Psoas muscle (tissue), 8 donors: Measurements from ENCODE around the gene SRCAP. TPM values are rescaled to one million over a fixed set of nuclear protein-coding genes. Genes with fewer than 3 reads are reported as not detected.

Source experiments
- ATAC-seq, 4 donors: fragments of 200-7000 bp; cut with Tn5 transposase; one replicate each; pipeline ENCODE4 v1.9.1; 2020; ENCODE audit warnings: moderate library complexity in 3 of 4, mild to moderate bottlenecking in 2 of 4
- DNase-seq, 2 donors: peaks; one replicate each; pipeline ENCODE4 v3.0.0-alpha.2; 2020
- H3K27ac ChIP-seq: fragments of 200-600 bp; one replicate; pipeline ENCODE4 v1.8.0; 2022
- H3K27me3 ChIP-seq, 3 donors: fragments of 200-600 bp in 1 of 3; one replicate each; pipeline versions ENCODE4 v1.6.1 to v1.8.0; 2013 to 2022; ENCODE audit warnings: low read length in 2 of 3, mild to moderate bottlenecking in 2 of 3, moderate library complexity in 1 of 3; ENCODE audit not compliant: insufficient read depth in 3 of 3
- H3K36me3 ChIP-seq, 2 donors: fragments of 200-600 bp in 1 of 2; one replicate each; pipeline versions ENCODE4 v1.6.1 to v1.8.0; 2013 to 2022; ENCODE audit warnings: low read depth in 1 of 2, mild to moderate bottlenecking in 1 of 2, moderate library complexity in 1 of 2; ENCODE audit not compliant: insufficient read depth in 1 of 2
- H3K4me1 ChIP-seq: fragments of 200-600 bp; one replicate; pipeline ENCODE4 v1.8.0; 2022
- H3K4me3 ChIP-seq: fragments of 200-600 bp; one replicate; pipeline ENCODE4 v1.8.0; 2022; ENCODE audit warnings: mild to moderate bottlenecking
- H3K9me3 ChIP-seq: fragments of 200-600 bp; one replicate; pipeline ENCODE4 v1.8.0; 2022
- CTCF ChIP-seq: fragments of 200-600 bp; IDR thresholded peaks from one replicate; pipeline ENCODE4 v1.8.0; 2022; ENCODE audit warnings: antibody characterized with exemption
- WGBS, 3 donors: extraction: QIAGEN DNeasy Blood & Tissue Kit; methylation state at CpG; one replicate each; pipeline versions ENCODE4 v1.1.6 to v1.1.7; 2013; 5-methylcytosine and 5-hydroxymethylcytosine counted together
- intact Hi-C, 2 donors: fragments of 100-400 bp; cut with DNase I; formaldehyde crosslinking; loops; one replicate each; pipeline versions ENCODE4 v1.11.0 to v1.14.2; 2022
- long read RNA-seq, 2 donors: library from polyadenylated mRNA; unstranded; transcript quantifications; one replicate each; pipeline ENCODE4 v2.0.0, GENCODE V29; 2021
- polyA plus RNA-seq, 3 donors: library from polyadenylated mRNA; stranded (reverse); fragments of 200-250 nt; gene quantifications; one replicate each; pipeline ENCODE4 v1.2.3, GENCODE V29; 2013
- total RNA-seq, 4 donors: library from RNA; stranded (reverse); fragmentation: NEBNext Ultra II Directional in 2 of 4; extraction: Animal tissue kit (Norgen Biotek cat#: 25700) in 2 of 4; gene quantifications; one replicate each; pipeline versions ENCODE4 v1.2.1 to v1.2.4, GENCODE V29; 2021 to 2023
- donor health status: healthy with polysubstance abuse.
- donor health status: DM: no; HTN: no; CAD: no; lungs with moderate emphysema.
- donor health status: Bipolar disorder and iron deficiency.
- donor health status: healthy.
- donor health status: DM: yes; HTN: yes; CAD: no.
- donor health status: DM: no; HTN: no; CAD: no.
- donor health status: DM: no; HTN: no; CAD: no.
- donor health status: DM: yes; HTN: yes; CAD: no.

The SRCAP gene
- 10 to 100 TPM; 37.8 to 50.1 (median 45.2) TPM for total RNA-seq
- 10 to 100 TPM in 1 of 3 donors, 1 to 10 TPM in 2; 4.4 to 32.7 (median 4.5) TPM for polyA plus RNA-seq
- long read RNA-seq, donor 1, partial matches to known transcripts: 1 of 1 reads
- long read RNA-seq, donor 1, other reads (novel, unspliced or antisense): 0 of 1 reads
- long read RNA-seq, donor 2, partial matches to known transcripts: 19 of 20 reads
- long read RNA-seq, donor 2, other reads (novel, unspliced or antisense): 1 of 20 reads

- Histone ChIP-seq H3K27me3 (no peaks in the 10 kb centered on the region), H3K9me3 (no peaks in the 10 kb centered on the region), H3K4me3 (peak within 1 kb of the TSS; percentile 98), H3K27ac (peak within 1 kb of the TSS; percentile 95), H3K36me3 (peaks cover under 1 to 42% of the 10 kb centered on the region in 2 donors), H3K4me1 (peaks cover 17% of the 10 kb centered on the region)
- TF ChIP-seq CTCF: no peak
- ATAC-seq: peak; percentile 73 to 80 (median 76)
- peak; percentile 89 to 95 for DNase-seq
- intact Hi-C loops: loop anchor here in 1 of 2 donors (5.0 kb wide), 1 partner anchor 37 kb away; no protein-coding TSS in a partner anchor
- 1 to 3% (median 2%) methylated on average over 49 to 57 of the region's 57 CpGs for WGBS, 3 donors
Measured at GRCh38 chr16:30698816-30699614, at the start of gene SRCAP. Gene SRCAP (plus strand): TSS chr16:30699171. CDS start chr16:30700825, 1,654 bp downstream.

GRCh38 chr16:30649725-30650368 lies 49.1 kb upstream of the SRCAP start:
- no peaks in the 10 kb centered on the region for H3K27me3 ChIP-seq
- intact Hi-C loops: loop anchor here in 1 of 2 donors (2.0 to 5.0 kb wide), 2 partner anchors 15 to 78 kb away; partner anchors contain the start of gene ZNF688
- ATAC-seq: peak in 3 of 4 donors; percentile 0 to 4 (median 3)
- 37 to 43% (median 42%) methylated on average over 21 to 22 of the region's 22 CpGs for WGBS, 3 donors
- peak overlapping the region; percentile 74 for H3K4me3 ChIP-seq
- no peak for TF ChIP-seq CTCF
- H3K36me3 ChIP-seq: peaks cover 0 to 30% of the 10 kb centered on the region in 2 donors
- no peaks in the 10 kb centered on the region for H3K9me3 ChIP-seq
- H3K27ac ChIP-seq: peak overlapping the region; percentile 92
- peaks cover 12% of the 10 kb centered on the region for H3K4me1 ChIP-seq
- peak in 1 of 2 donors; percentile 46 for DNase-seq

- H3K9me3 ChIP-seq: no peaks in the 10 kb centered on the region
- WGBS, 3 donors: 1% methylated on average over 49 to 53 of the region's 53 CpGs
- peak within 1 kb of the TSS; percentile 92 for H3K27ac ChIP-seq
- TF ChIP-seq CTCF: peak; percentile 32
- ATAC-seq (peak; percentile 89 to 91 (median 90)), DNase-seq (peak; percentile 100)
- peaks cover 12% of the 10 kb centered on the region for H3K4me1 ChIP-seq
- intact Hi-C loops: loop anchor here in 1 of 2 donors (2.0 to 5.0 kb wide), 2 partner anchors 16 to 78 kb away; partner anchors contain the start of gene ZNF688
- peak within 1 kb of the TSS; percentile 74 for H3K4me3 ChIP-seq
- no peaks in the 10 kb centered on the region for H3K27me3 ChIP-seq
- H3K36me3 ChIP-seq: peaks cover 1 to 37% of the 10 kb centered on the region in 2 donors
Measured at GRCh38 chr16:30650369-30651123, 48.4 kb upstream of the SRCAP start, which contains the start of gene PRR14. Gene PRR14 (plus strand): TSS chr16:30650960. CDS start chr16:30651646, 686 bp downstream.
